Ovary (tissue), 9 donors: ENCODE measurements around the gene CD200R1. TPM values are rescaled to one million over a fixed set of nuclear protein-coding genes. Genes with fewer than 3 reads are reported as not detected.

Experiments used
- DNase-seq, 5 donors: peaks; one replicate each; pipeline ENCODE4 v3.0.0-alpha.2; 2019 to 2020
- H3K27ac ChIP-seq, 2 donors: fragments of 200-600 bp; one replicate each; pipeline versions ENCODE4 v1.5.1 to v1.8.0; 2019 to 2022
- H3K27me3 ChIP-seq: fragments of 200-600 bp; one replicate; pipeline ENCODE4 v1.8.0; 2022
- H3K36me3 ChIP-seq: fragments of 200-600 bp; sonication (generic); one replicate; pipeline ENCODE4 v1.5.1; 2019
- H3K4me1 ChIP-seq: one replicate; pipeline ENCODE4 v1.8.1; 2013; ENCODE audit warnings: mild to moderate bottlenecking, moderate library complexity; ENCODE audit not compliant: insufficient read depth
- H3K4me3 ChIP-seq: fragments of 200-600 bp; sonication (generic); one replicate; pipeline ENCODE4 v1.5.1; 2017
- H3K9me3 ChIP-seq, 2 donors: fragments of 200-600 bp in 1 of 2; sonication (generic) in 1 of 2; one replicate each; pipeline versions ENCODE4 v1.5.1 to v1.8.1; 2013 to 2019; ENCODE audit warnings: mild to moderate bottlenecking in 1 of 2, moderate library complexity in 1 of 2
- CTCF ChIP-seq, 3 donors: fragments of 450-650 bp in 2 of 3; fragments of 200-600 bp in 1 of 3; IDR thresholded peaks; one replicate each; pipeline versions ENCODE4 v1.5.1 to v1.8.0; 2016 to 2022; ENCODE audit warnings: antibody characterized with exemption in 3 of 3, mild to moderate bottlenecking in 1 of 3
- EP300 ChIP-seq: sonication (generic); formaldehyde crosslinking; IDR thresholded peaks from one replicate; pipeline ENCODE4 v1.6.1; 2017; ENCODE audit warnings: antibody characterized with exemption
- POLR2A ChIP-seq: fragments of 450-650 bp; IDR thresholded peaks from one replicate; pipeline ENCODE4 v1.6.1; 2017; ENCODE audit warnings: antibody characterized with exemption, mild to moderate bottlenecking, moderate library complexity
- WGBS, 3 donors: extraction: QIAGEN DNeasy Blood & Tissue Kit in 1 of 3; methylation state at CpG; one replicate each; pipeline versions ENCODE4 v1.1.5 to v1.1.7; 2013 to 2017; 5-methylcytosine and 5-hydroxymethylcytosine counted together
- intact Hi-C, 4 donors: fragments of 100-400 bp; cut with DNase I; formaldehyde crosslinking; loops; one replicate each; pipeline versions ENCODE4 v1.11.0 to v1.15.1; 2022 to 2023
- polyA plus RNA-seq, 2 donors: library from polyadenylated mRNA; stranded (reverse); fragments of 200-250 nt in 1 of 2; fragments of 350-450 nt in 1 of 2; fragmentation: Illumina TruSeq in 1 of 2; extraction: RNeasy Lipid Tissue Mini Kit (QIAGEN cat#74804) in 1 of 2; gene quantifications; one replicate each; pipeline ENCODE4 v1.2.3, GENCODE V29; 2013 to 2014
- total RNA-seq, 7 donors: library from RNA; depleted of rRNA in 2 of 7; stranded (reverse); fragments of >200 nt in 2 of 7; fragmentation: NEBNext Ultra II Directional in 3 of 7; extraction: Animal tissue kit (Norgen Biotek cat#: 25700) in 3 of 7; gene quantifications; one replicate each; pipeline versions ENCODE4 v1.1.0 to v1.2.4, GENCODE V29; 2016 to 2023
- donor health status: DM: no; HTN: no; CAD: no; lungs with moderate emphysema.
- donor health status: DM: no; HTN: no; CAD: no.
- donor health status: Bipolar disorder and iron deficiency.
- donor health status: DM: yes; HTN: yes; CAD: no.
- donor health status: DM: no; HTN: no; CAD: no.
- donor health status: DM: yes; HTN: yes; CAD: no.

The CD200R1 gene
- total and polyA plus RNA-seq, 9 donors = 0.11 to 2.8 (median 0.28) TPM

GRCh38 chr3:112973325-112974177 is 1.4 kb downstream of the CD200R1 start:
- intact Hi-C loops = loop anchor here in 1 of 4 donors (5.0 to 10.0 kb wide), 2 partner anchors 329 to 854 kb away; partner anchors contain the start of gene CCDC80
- H3K9me3 ChIP-seq = no peaks in the 10 kb centered on the region
- TF ChIP-seq CTCF (IDR thresholded peaks at IDR 0.05) = no peak

GRCh38 chr3:112972158-112972557 is 2.7 kb downstream of the CD200R1 start:
- TF ChIP-seq CTCF (IDR thresholded peaks at IDR 0.05) = no peak
- no peak for TF ChIP-seq POLR2A
- TF ChIP-seq EP300 = no peak
- Histone ChIP-seq H3K27me3 (no peaks in the 10 kb centered on the region), H3K36me3 (no peaks in the 10 kb centered on the region), H3K4me1 (no peaks in the 10 kb centered on the region), H3K9me3 (no peaks in the 10 kb centered on the region), H3K4me3 (no peak overlapping the region), H3K27ac (no peak overlapping the region)
- intact Hi-C loops = loop anchor here in 1 of 4 donors (5.0 to 10.0 kb wide), 2 partner anchors 327 to 855 kb away; partner anchors contain the start of gene CCDC80
- no peak for DNase-seq

More at GRCh38 chr3:112973325-112974177, 1.4 kb downstream of the CD200R1 start:
- DNase-seq = no peak
- H3K36me3 ChIP-seq = no peaks in the 10 kb centered on the region
- H3K27ac ChIP-seq = no peak overlapping the region
- no peaks in the 10 kb centered on the region for H3K4me1 ChIP-seq
- no peak overlapping the region for H3K4me3 ChIP-seq
- WGBS, 3 donors = 54 to 60% (median 57%) methylated on average over 5 of the region's 5 CpGs
- no peaks in the 10 kb centered on the region for H3K27me3 ChIP-seq

- WGBS, 3 donors = 81 to 84% (median 84%) methylated on average over 1 of the region's 1 CpG
- Histone ChIP-seq H3K27ac (no peak overlapping the region), H3K27me3 (no peaks in the 10 kb centered on the region), H3K4me3 (no peak overlapping the region), H3K9me3 (no peaks in the 10 kb centered on the region), H3K4me1 (no peaks in the 10 kb centered on the region), H3K36me3 (no peaks in the 10 kb centered on the region)
- intact Hi-C loops = no loop called here
- DNase-seq = no peak
- TF ChIP-seq CTCF (IDR thresholded peaks at IDR 0.05) (no peak), POLR2A (no peak), EP300 (no peak)
Measured at GRCh38 chr3:112967828-112968227, 7.1 kb downstream of the CD200R1 start.

- H3K36me3 ChIP-seq = no peaks in the 10 kb centered on the region
- no peak overlapping the region for H3K27ac ChIP-seq
- no peak overlapping the region for H3K4me3 ChIP-seq
- no peaks in the 10 kb centered on the region for H3K4me1 ChIP-seq
- no peaks in the 10 kb centered on the region for H3K9me3 ChIP-seq
- TF ChIP-seq CTCF (IDR thresholded peaks at IDR 0.05) (no peak), EP300 (no peak), POLR2A (no peak)
- no peak for DNase-seq
- 99 to 100% (median 100%) methylated on average over 1 of the region's 1 CpG for WGBS, 3 donors
- intact Hi-C loops = no loop called here
- no peaks in the 10 kb centered on the region for H3K27me3 ChIP-seq
Measured at GRCh38 chr3:112967425-112967824, 7.5 kb downstream of the CD200R1 start.
